Stomach (tissue), 4 donors: ENCODE measurements around the gene ZBTB44.
"Not testable (repeated sequence)": the region's sequence is repeated elsewhere in the genome, so short reads cannot be mapped to it uniquely, and the experiment has no call there.

Experiments used
- EP300 ChIP-seq: sonication (generic); formaldehyde crosslinking; IDR thresholded peaks from one replicate; pipeline ENCODE4 v1.6.1; 2017; ENCODE audit warnings: antibody characterized with exemption
- POLR2A ChIP-seq, 4 donors: fragments of 450-650 bp; IDR thresholded peaks; one replicate each; pipeline ENCODE4 v1.6.1; 2016; ENCODE audit warnings: antibody characterized with exemption in 4 of 4, control low read depth in 2 of 4, mild to moderate bottlenecking in 1 of 4, moderate library complexity in 1 of 4
- POLR2AphosphoS5 ChIP-seq, 3 donors: sonication (generic); formaldehyde crosslinking; IDR thresholded peaks; one replicate each; pipeline ENCODE4 v1.6.1; 2016; ENCODE audit warnings: antibody characterized with exemption in 3 of 3
- TF ChIP-seq, protein P1 (sequence below), 7 experiments: fragments of 450-650 bp in 4 of 7; fragments of 200-600 bp in 3 of 7; sonication (generic) in 3 of 7; IDR thresholded peaks; one replicate each; pipeline ENCODE4 v1.5.1; 2016 to 2019; ENCODE audit warnings: antibody characterized with exemption in 7 of 7, control low read depth in 2 of 7, mild to moderate bottlenecking in 1 of 7

- TF ChIP-seq, protein P1, sequence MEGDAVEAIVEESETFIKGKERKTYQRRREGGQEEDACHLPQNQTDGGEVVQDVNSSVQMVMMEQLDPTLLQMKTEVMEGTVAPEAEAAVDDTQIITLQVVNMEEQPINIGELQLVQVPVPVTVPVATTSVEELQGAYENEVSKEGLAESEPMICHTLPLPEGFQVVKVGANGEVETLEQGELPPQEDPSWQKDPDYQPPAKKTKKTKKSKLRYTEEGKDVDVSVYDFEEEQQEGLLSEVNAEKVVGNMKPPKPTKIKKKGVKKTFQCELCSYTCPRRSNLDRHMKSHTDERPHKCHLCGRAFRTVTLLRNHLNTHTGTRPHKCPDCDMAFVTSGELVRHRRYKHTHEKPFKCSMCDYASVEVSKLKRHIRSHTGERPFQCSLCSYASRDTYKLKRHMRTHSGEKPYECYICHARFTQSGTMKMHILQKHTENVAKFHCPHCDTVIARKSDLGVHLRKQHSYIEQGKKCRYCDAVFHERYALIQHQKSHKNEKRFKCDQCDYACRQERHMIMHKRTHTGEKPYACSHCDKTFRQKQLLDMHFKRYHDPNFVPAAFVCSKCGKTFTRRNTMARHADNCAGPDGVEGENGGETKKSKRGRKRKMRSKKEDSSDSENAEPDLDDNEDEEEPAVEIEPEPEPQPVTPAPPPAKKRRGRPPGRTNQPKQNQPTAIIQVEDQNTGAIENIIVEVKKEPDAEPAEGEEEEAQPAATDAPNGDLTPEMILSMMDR (IDR thresholded peaks at IDR 0.05): not testable (repeated sequence)
- not testable (repeated sequence) for TF ChIP-seq POLR2A (IDR thresholded peaks at IDR 0.05); POLR2AphosphoS5 (IDR thresholded peaks at IDR 0.05); EP300
Measured at GRCh38 chr11:130193551-130193950, 121.2 kb downstream of the ZBTB44 start.
